HepG2 (cell line): Measurements from ENCODE around the gene TAPBP. TPM values are rescaled to one million over a fixed set of nuclear protein-coding genes. Genes with fewer than 3 reads are reported as not detected.
A peak's percentile ranks its signal among the peaks of the same experiment; 100 is the strongest.

Source experiments
- DBP ChIP-seq: sonication (generic); formaldehyde crosslinking; IDR thresholded peaks from 2 replicates; pipeline ENCODE4 v1.4.0; 2020; ENCODE audit warnings: missing genetic modification reagents; ENCODE audit errors: not compliant biosample characterization
- DDIT3 ChIP-seq: sonication (generic); formaldehyde crosslinking; IDR thresholded peaks from 2 replicates; pipeline ENCODE4 v1.4.0; 2020; ENCODE audit warnings: mild to moderate bottlenecking, missing genetic modification reagents
- GATA4 ChIP-seq: sonication (generic); IDR thresholded peaks from 2 replicates; pipeline ENCODE4 v1.6.1; 2016; ENCODE audit warnings: antibody characterized with exemption, low read depth, borderline replicate concordance
- GRHL1 ChIP-seq: sonication (generic); formaldehyde crosslinking; conservative IDR thresholded peaks from 2 replicates; pipeline ENCODE4 v1.8.0; 2022; ENCODE audit warnings: missing genetic modification reagents
- GZF1 ChIP-seq: sonication (generic); formaldehyde crosslinking; IDR thresholded peaks from 2 replicates; pipeline ENCODE4 v1.5.1; 2020; ENCODE audit warnings: mild to moderate bottlenecking, missing genetic modification reagents
- HCFC1 ChIP-seq: fragments of 150-350 bp; IDR thresholded peaks from 2 replicates; pipeline ENCODE4 v1.6.1; 2014; ENCODE audit warnings: low read depth, low read length
- ISL2 ChIP-seq: sonication (generic); formaldehyde crosslinking; IDR thresholded peaks from 2 replicates; pipeline ENCODE4 v1.5.0; 2020; ENCODE audit warnings: missing genetic modification reagents
- NFE2L2 ChIP-seq: fragments of 150-350 bp; IDR thresholded peaks from 2 replicates; pipeline ENCODE4 v1.6.1; 2014; ENCODE audit warnings: low read length
- NFKBIZ ChIP-seq: IDR thresholded peaks from 2 replicates; pipeline ENCODE4 v1.6.1; 2018; ENCODE audit warnings: missing genetic modification reagents, missing compliant biosample characterization
- PHF20 ChIP-seq: sonication (generic); formaldehyde crosslinking; IDR thresholded peaks from 2 replicates; pipeline ENCODE4 v1.5.0; 2020; ENCODE audit warnings: mild to moderate bottlenecking, missing genetic modification reagents
- SATB2 ChIP-seq: sonication (generic); formaldehyde crosslinking; IDR thresholded peaks from 2 replicates; pipeline ENCODE4 v1.5.0; 2020; ENCODE audit warnings: missing genetic modification reagents
- THAP11 ChIP-seq: IDR thresholded peaks from 2 replicates; pipeline ENCODE4 v1.6.1; 2016; ENCODE audit warnings: missing biosample characterization, missing genetic modification reagents
- ZNF281 ChIP-seq: sonication (generic); formaldehyde crosslinking; IDR thresholded peaks from 2 replicates; pipeline ENCODE4 v1.4.0; 2020; ENCODE audit warnings: missing genetic modification reagents, borderline replicate concordance
- ZNF639 ChIP-seq: conservative IDR thresholded peaks from 2 replicates; pipeline ENCODE4 v1.6.1; 2018; ENCODE audit warnings: missing genetic modification reagents
- ZNF646 ChIP-seq: sonication (generic); formaldehyde crosslinking; IDR thresholded peaks from 2 replicates; pipeline ENCODE4 v1.9.0; 2021; ENCODE audit warnings: mild to moderate bottlenecking, missing genetic modification reagents
- polyA plus RNA-seq, 8 experiments: library from polyadenylated mRNA; depleted of rRNA in 3 of 8; stranded (reverse) in 7 of 8; unstranded in 1 of 8; fragments of >200 nt; fragmentation: Illumina TruSeq in 4 of 8; extraction: Trizol in 4 of 8; gene quantifications; 2 replicates each; pipeline versions ENCODE4 v1.2.1 to v1.2.3, GENCODE V29; 2011 to 2016; ENCODE audit warnings: low read depth in 4 of 8, missing spikeins in 1 of 8, mixed read lengths in 1 of 8; ENCODE audit not compliant: insufficient read depth in 1 of 8
- total RNA-seq, 5 experiments: library from RNA; depleted of rRNA; stranded (reverse); fragments of >200 nt; fragmentation: Illumina TruSeq; extraction: Trizol; gene quantifications; 2 replicates each; pipeline ENCODE4 v1.2.3, GENCODE V29; 2016; ENCODE audit warnings: low read depth in 1 of 5

TAPBP gene
- total and polyA plus RNA-seq, 2 of the 13 experiments (the other 11 are each of a cell fraction or from before 2014, with no cell fraction given) = 27.4 to 32.3 TPM

GRCh38 chr6:33317669-33318425, 4.0 kb upstream of the TAPBP start, which contains the start of gene ZBTB22 (continued):
- no peak for TF ChIP-seq ZNF646
- TF ChIP-seq ISL2 (CRISPR knock-in tag) = peak; percentile 29; the same call in 1 of the 2 replicates
- TF ChIP-seq GRHL1 (CRISPR knock-in tag) = no peak
- TF ChIP-seq ZNF281 = no peak
- 0 out of 2 replicates have a peak, but pooled peaks have one; percentile 18 for TF ChIP-seq HCFC1
- TF ChIP-seq NFKBIZ (CRISPR knock-in tag) = 0 out of 2 replicates have a peak, but pooled peaks have one; percentile 29
- TF ChIP-seq SATB2 = no peak
- TF ChIP-seq GZF1 (CRISPR knock-in tag) = no peak
- 0 out of 2 replicates have a peak, but pooled peaks have one; percentile 42 for TF ChIP-seq DDIT3 (CRISPR knock-in tag)
- 0 out of 2 replicates have a peak, but pooled peaks have one; percentile 62 for TF ChIP-seq GATA4
- no peak for TF ChIP-seq DBP
- peak; percentile 65 for TF ChIP-seq THAP11 (CRISPR knock-in tag)
- no peak for TF ChIP-seq ZNF639 (CRISPR knock-in tag)
- TF ChIP-seq NFE2L2 = no peak
- peak; percentile 65 for TF ChIP-seq PHF20 (CRISPR knock-in tag)
